ENCODE measurements around the gene TMEM63B. TPM values are rescaled to one million over a fixed set of nuclear protein-coding genes. Genes with fewer than 3 reads are reported as not detected.

TMEM63B gene
- total and polyA plus RNA-seq, 9 of the 15 experiments (the other 6 are each of a cell fraction or from before 2014, with no cell fraction given) = 0.14 to 39.4 (median 14.4) TPM

GRCh38 chr6:44133981-44134711, 6.8 kb downstream of the TMEM63B start (continued):
- TF ChIP-seq GTF2F1 (IDR thresholded peaks at IDR 0.05; ENCODE audit: low read depth, low read length) (no peak), NUFIP1 (IDR thresholded peaks at IDR 0.05; ENCODE audit: partially characterized antibody) (no peak), LEF1 (IDR thresholded peaks at IDR 0.05) (0 out of 2 replicates have a peak, but pooled peaks have one; percentile 46), PHF8 (IDR thresholded peaks at IDR 0.05; ENCODE audit: borderline replicate concordance, low read length) (peak; percentile 30; the same call in 1 of the 2 replicates), MIER1 (IDR thresholded peaks at IDR 0.05; ENCODE audit: low read depth) (no peak), TSC22D4 (tag; IDR thresholded peaks at IDR 0.05) (no peak), E2F1 (CRISPR knock-in tag; IDR thresholded peaks at IDR 0.05) (no peak), GTF2E2 (tag; IDR thresholded peaks at IDR 0.05) (no peak), RFX1 (IDR thresholded peaks at IDR 0.05) (no peak), KLF1 (tag; IDR thresholded peaks at IDR 0.05) (no peak), HCFC1 (IDR thresholded peaks at IDR 0.05; ENCODE audit: low read depth, low read length) (no peak), ZNF212 (CRISPR knock-in tag; IDR thresholded peaks at IDR 0.05) (no peak), RFX5 (IDR thresholded peaks at IDR 0.05; ENCODE audit: low read depth, low read length) (no peak), HDAC2 (IDR thresholded peaks at IDR 0.05) (peak; percentile 87), TOE1 (IDR thresholded peaks at IDR 0.05; ENCODE audit: borderline replicate concordance) (peak; percentile 68; the same call in 1 of the 2 replicates), TOE1 (CRISPR knock-in tag; IDR thresholded peaks at IDR 0.05; ENCODE audit: borderline replicate concordance, low read depth) (no peak), BCOR (IDR thresholded peaks at IDR 0.05) (peak; percentile 44; the same call in 1 of the 2 replicates), ZFP30 (CRISPR knock-in tag; IDR thresholded peaks at IDR 0.05; ENCODE audit: borderline replicate concordance) (no peak), ZNF23 (CRISPR knock-in tag; IDR thresholded peaks at IDR 0.05) (no peak), NFYB (IDR thresholded peaks at IDR 0.05; ENCODE audit: extremely low read depth, insufficient read length) (no peak), CHAMP1 (IDR thresholded peaks at IDR 0.05) (no peak), ZNF133 (CRISPR knock-in tag; IDR thresholded peaks at IDR 0.05) (no peak), ELK1 (CRISPR knock-in tag; IDR thresholded peaks at IDR 0.05) (no peak), KLF13 (tag; IDR thresholded peaks at IDR 0.05; ENCODE audit: borderline replicate concordance, low read depth) (no peak)
- TF ChIP-seq, protein P1, sequence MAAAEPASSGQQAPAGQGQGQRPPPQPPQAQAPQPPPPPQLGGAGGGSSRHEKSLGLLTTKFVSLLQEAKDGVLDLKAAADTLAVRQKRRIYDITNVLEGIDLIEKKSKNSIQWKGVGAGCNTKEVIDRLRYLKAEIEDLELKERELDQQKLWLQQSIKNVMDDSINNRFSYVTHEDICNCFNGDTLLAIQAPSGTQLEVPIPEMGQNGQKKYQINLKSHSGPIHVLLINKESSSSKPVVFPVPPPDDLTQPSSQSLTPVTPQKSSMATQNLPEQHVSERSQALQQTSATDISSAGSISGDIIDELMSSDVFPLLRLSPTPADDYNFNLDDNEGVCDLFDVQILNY (CRISPR knock-in tag; IDR thresholded peaks at IDR 0.05) = no peak
